Measurements from ENCODE around the gene TFCP2L1. TPM values are rescaled to one million over a fixed set of nuclear protein-coding genes. Genes with fewer than 3 reads are reported as not detected.

Gene TFCP2L1
- total RNA-seq, 2 experiments from 2014 or later, result 0.17 to 0.30 TPM

DNA sequence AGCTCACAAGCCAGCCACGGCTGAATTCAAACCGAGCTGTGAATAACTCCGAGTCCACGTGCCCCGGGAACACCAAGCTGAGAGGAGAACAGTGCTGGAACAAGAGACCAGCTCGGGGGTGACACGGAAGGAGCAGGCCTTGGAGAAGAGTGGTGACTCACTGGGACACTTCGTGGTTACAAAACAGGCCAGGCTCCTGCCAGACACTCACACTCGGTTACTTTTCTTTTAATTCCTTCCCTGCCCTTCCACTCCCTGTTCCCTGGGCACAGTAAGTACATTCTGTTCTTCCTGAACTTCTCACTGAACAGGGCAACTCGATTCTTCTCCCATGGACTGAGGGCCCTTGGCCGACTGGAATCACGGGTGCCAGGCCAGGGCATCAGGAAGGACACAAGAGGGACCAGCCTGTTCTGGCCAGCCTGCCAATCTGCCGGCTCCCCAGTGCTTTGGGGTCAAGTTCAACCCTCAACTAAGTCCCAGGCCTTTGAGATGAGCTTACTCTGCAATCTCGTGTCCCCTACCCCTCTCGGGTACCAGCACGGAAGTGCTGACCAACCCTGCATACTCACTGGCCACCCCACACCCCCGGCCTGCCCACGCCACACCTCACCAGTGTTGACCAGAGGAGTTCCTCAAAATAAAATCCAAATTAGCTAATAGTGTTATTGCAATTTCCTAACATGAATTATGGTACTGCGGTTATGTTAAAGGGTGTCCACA, 87.5 kb downstream of the TFCP2L1 start:
- Mint-ChIP-seq H3K27me3 (no peaks in the 10 kb centered on the region), H3K9me3 (no peaks in the 10 kb centered on the region), H3K27ac (no peak overlapping the region), H3K36me3 (ENCODE audit: low read depth) (no peaks in the 10 kb centered on the region), H3K4me3 (no peak overlapping the region), H3K4me1 (ENCODE audit: low read depth) (no peaks in the 10 kb centered on the region)
- no peaks in the 10 kb centered on the region for H3K4me1 ChIP-seq (ENCODE audit: insufficient read depth, low read length)
- no peak overlapping the region for H3K4me3 ChIP-seq (ENCODE audit: low read length)
- no peaks in the 10 kb centered on the region for H3K9me3 ChIP-seq (ENCODE audit: control insufficient read depth in 1 of 2, insufficient read depth in 1 of 2, low read length in 2 of 2)
- ATAC-seq (ENCODE audit: poor library complexity), result no peak
- no peaks in the 10 kb centered on the region for H3K27me3 ChIP-seq (ENCODE audit: control insufficient read depth in 1 of 2, insufficient read depth in 2 of 2, low read length in 2 of 2)
- H3K27ac ChIP-seq (ENCODE audit: low read depth in 1 of 2, low read length in 2 of 2), result no peak overlapping the region
- ChIA-PET CTCF (no interaction called here), POLR2A (no interaction called here)
- TF ChIP-seq, protein P1, sequence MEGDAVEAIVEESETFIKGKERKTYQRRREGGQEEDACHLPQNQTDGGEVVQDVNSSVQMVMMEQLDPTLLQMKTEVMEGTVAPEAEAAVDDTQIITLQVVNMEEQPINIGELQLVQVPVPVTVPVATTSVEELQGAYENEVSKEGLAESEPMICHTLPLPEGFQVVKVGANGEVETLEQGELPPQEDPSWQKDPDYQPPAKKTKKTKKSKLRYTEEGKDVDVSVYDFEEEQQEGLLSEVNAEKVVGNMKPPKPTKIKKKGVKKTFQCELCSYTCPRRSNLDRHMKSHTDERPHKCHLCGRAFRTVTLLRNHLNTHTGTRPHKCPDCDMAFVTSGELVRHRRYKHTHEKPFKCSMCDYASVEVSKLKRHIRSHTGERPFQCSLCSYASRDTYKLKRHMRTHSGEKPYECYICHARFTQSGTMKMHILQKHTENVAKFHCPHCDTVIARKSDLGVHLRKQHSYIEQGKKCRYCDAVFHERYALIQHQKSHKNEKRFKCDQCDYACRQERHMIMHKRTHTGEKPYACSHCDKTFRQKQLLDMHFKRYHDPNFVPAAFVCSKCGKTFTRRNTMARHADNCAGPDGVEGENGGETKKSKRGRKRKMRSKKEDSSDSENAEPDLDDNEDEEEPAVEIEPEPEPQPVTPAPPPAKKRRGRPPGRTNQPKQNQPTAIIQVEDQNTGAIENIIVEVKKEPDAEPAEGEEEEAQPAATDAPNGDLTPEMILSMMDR (IDR thresholded peaks at IDR 0.05), result no peak
- intact Hi-C loops (cut with DNase I, micrococcal nuclease), result no loop called here
- H3K36me3 ChIP-seq (ENCODE audit: insufficient read depth, low read length), result no peaks in the 10 kb centered on the region
- peak in 2 of 14 experiments; percentile 52 to 68 for DNase-seq

DNA sequence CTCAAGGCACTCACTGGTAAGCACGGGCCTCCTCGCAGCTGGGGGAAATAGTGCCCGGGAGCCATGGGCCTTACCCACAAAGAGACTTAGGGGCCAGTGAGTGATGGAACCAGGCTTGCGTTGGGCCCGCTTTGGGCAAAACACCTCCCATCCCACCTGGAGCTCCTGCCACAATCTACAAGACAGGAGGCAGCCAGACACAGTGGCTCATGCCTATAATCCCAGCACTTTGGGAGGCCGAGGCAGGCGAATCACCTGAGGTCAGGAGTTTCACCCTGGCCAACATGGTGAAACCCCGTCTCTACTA, 88.2 kb downstream of the TFCP2L1 start:
- ATAC-seq (ENCODE audit: poor library complexity) (no peak), DNase-seq (no peak)
- Mint-ChIP-seq H3K27me3 (no peaks in the 10 kb centered on the region), H3K9me3 (no peaks in the 10 kb centered on the region), H3K27ac (no peak overlapping the region), H3K4me1 (ENCODE audit: low read depth) (no peaks in the 10 kb centered on the region), H3K4me3 (no peak overlapping the region), H3K36me3 (ENCODE audit: low read depth) (no peaks in the 10 kb centered on the region)
- ChIA-PET POLR2A (no interaction called here), CTCF (no interaction called here)
- TF ChIP-seq, protein P1 (IDR thresholded peaks at IDR 0.05), result no peak
- no peaks in the 10 kb centered on the region for H3K27me3 ChIP-seq (ENCODE audit: control insufficient read depth in 1 of 2, insufficient read depth in 2 of 2, low read length in 2 of 2)
- no peaks in the 10 kb centered on the region for H3K4me1 ChIP-seq (ENCODE audit: insufficient read depth, low read length)
- no peaks in the 10 kb centered on the region for H3K36me3 ChIP-seq (ENCODE audit: insufficient read depth, low read length)
- no peak overlapping the region for H3K27ac ChIP-seq (ENCODE audit: low read depth in 1 of 2, low read length in 2 of 2)
- no peaks in the 10 kb centered on the region for H3K9me3 ChIP-seq (ENCODE audit: control insufficient read depth in 1 of 2, insufficient read depth in 1 of 2, low read length in 2 of 2)
- intact Hi-C loops (cut with DNase I, micrococcal nuclease), result no loop called here
- H3K4me3 ChIP-seq (ENCODE audit: low read length), result no peak overlapping the region

DNA sequence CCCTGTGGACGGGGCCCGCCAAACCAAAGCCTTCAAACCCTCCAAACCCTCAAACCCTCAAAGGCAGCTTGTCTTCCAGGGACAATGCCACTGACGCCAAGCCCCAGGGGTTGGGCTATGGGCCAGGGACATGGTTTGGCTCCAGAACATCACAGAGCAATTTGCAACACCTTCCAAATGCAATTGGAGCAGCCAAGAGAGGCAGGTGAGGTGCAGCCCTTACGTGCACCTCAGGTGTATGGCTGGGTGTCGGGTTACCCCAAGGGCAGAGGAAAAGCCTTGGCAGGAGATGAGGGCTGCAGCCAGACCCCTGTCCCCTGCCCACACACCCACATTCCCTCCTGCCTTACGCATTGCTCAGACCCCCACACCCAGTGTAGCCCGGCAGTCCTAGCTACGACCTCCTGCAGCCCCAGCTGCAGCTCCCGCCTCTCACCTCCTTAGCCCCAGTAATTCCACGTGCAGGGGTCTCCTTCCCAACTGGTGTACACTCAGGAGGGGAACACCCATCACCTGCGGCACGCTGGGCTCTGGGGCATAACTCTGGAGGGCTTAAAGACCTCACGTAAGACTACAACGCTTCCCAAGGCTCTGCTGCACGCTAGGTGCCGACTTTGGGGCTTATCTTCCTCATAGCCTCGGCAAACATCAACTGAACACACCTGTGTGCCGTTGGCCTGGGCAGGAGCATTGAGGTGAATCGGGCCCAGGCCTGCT, 88.7 kb downstream of the TFCP2L1 start:
- Mint-ChIP-seq H3K4me3 (no peak overlapping the region), H3K27ac (no peak overlapping the region), H3K27me3 (no peaks in the 10 kb centered on the region), H3K4me1 (ENCODE audit: low read depth) (no peaks in the 10 kb centered on the region), H3K9me3 (no peaks in the 10 kb centered on the region), H3K36me3 (ENCODE audit: low read depth) (no peaks in the 10 kb centered on the region)
- H3K4me1 ChIP-seq (ENCODE audit: insufficient read depth, low read length), result no peaks in the 10 kb centered on the region
- ChIA-PET POLR2A (no interaction called here), CTCF (no interaction called here)
- H3K36me3 ChIP-seq (ENCODE audit: insufficient read depth, low read length), result no peaks in the 10 kb centered on the region
- DNase-seq (no peak), ATAC-seq (ENCODE audit: poor library complexity) (no peak)
- no peak overlapping the region for H3K27ac ChIP-seq (ENCODE audit: low read depth in 1 of 2, low read length in 2 of 2)
- no peak overlapping the region for H3K4me3 ChIP-seq (ENCODE audit: low read length)
- H3K27me3 ChIP-seq (ENCODE audit: control insufficient read depth in 1 of 2, insufficient read depth in 2 of 2, low read length in 2 of 2), result no peaks in the 10 kb centered on the region
- TF ChIP-seq, protein P1 (IDR thresholded peaks at IDR 0.05), result no peak
- intact Hi-C loops (cut with DNase I, micrococcal nuclease), result no loop called here
- H3K9me3 ChIP-seq (ENCODE audit: control insufficient read depth in 1 of 2, insufficient read depth in 1 of 2, low read length in 2 of 2), result no peaks in the 10 kb centered on the region
